ENCODE measurements around the gene PRDM16.
"Not testable (repeated sequence)": the region's sequence is repeated elsewhere in the genome, so short reads cannot be mapped to it uniquely, and the experiment has no call there.

The PRDM16 gene

DNA sequence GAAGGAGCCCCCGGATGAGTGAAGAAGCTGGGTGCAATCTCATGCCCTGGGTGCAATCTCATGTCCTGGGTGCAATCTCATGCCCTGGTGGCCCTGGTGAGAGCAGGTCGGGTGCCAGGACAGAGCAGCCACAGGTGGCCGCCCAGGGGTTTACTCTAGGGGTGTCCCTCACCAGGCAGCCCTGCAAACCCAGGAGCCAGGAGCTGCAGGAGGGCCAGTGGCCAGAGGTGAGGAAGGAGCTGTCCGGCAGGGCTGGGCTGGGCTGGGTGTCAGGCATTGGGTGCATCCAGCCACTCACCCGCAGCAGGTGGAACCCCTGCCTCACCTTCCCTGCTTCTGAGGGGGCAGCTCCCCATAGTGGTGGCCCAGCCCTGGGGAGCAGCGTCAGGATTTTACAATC is 79.2 kb downstream of the PRDM16 start:
- no peak for DNase-seq

DNA sequence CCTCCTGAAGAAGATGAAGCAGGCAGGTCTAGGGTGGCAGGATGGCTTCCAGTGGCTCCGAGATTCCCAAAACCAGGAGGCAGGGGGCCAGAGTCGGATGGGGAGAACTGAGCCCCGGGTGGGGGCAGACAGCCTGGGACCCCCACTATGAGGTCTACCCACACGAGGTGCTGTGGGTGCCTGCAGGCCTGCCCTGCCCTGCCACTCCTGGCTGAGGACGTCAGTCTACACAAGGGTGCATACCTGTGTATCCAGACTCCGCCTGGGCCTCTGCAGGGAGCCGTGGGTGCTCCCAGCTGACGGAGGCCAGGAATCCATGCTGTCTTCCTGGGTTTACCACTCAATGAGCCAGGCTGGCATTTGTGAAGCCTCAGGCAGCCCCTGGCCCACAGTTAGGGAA is 80.3 kb downstream of the PRDM16 start:
- DNase-seq, result no peak

DNA sequence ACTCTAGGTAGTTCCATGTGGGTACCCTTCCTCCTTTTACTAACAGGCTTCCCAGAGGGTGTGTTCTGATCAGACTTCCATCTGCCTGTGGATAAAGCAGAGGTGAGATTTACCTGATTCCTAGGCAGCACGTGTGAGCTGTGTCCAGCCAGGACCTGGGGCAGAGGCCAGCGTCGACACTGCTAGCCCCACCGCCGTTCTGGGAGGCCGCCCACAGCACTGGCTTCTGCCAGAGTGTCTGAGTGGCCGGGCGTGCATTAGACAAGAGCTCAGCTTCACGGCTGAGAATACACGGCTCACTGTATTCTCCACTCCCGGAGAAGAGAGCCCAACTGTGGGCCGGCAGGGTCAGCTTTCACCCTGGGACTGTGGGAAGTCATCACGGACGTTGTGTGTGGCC is 82.5 kb downstream of the PRDM16 start:
- DNase-seq, result no peak

DNA sequence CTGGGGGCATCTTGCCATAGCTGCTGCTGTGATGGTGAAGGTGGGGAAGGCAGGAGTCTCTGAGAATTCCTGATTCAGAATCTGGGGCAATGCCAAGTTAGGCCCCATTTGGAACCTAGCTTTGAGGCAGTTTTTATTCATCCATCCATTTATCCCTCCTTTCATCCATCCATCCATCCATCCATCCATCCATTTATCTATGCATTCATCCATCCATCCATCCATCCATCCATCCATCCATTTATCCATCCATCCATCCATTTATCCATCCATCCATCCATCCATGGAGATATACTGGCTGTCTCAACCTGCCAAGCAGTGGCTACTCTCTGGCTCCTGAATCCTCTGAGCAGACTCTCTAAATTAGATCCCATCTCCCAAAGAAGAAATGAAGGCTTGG is 83.1 kb downstream of the PRDM16 start:
- DNase-seq, result no peak

DNA sequence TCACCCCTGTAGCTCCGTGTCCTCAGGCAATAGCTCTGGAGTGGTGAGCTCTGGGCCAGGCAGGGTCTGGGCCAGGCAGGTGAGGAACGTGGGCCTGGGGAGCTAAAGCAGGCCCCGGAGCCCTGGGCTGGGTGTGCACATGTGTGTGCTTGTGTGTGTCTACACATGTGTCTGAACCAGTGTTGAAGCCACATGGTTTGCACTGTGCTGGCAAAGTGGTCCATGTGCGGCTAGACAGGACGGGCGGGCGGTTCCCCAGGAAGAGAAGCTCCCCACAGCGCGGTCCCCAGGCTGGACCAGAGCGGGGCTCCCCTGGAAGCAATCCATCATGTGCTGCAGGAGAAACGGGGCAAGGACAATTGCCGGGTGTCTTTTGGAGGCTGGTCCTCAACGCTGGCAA is 84.2 kb downstream of the PRDM16 start:
- no peak for DNase-seq

DNA sequence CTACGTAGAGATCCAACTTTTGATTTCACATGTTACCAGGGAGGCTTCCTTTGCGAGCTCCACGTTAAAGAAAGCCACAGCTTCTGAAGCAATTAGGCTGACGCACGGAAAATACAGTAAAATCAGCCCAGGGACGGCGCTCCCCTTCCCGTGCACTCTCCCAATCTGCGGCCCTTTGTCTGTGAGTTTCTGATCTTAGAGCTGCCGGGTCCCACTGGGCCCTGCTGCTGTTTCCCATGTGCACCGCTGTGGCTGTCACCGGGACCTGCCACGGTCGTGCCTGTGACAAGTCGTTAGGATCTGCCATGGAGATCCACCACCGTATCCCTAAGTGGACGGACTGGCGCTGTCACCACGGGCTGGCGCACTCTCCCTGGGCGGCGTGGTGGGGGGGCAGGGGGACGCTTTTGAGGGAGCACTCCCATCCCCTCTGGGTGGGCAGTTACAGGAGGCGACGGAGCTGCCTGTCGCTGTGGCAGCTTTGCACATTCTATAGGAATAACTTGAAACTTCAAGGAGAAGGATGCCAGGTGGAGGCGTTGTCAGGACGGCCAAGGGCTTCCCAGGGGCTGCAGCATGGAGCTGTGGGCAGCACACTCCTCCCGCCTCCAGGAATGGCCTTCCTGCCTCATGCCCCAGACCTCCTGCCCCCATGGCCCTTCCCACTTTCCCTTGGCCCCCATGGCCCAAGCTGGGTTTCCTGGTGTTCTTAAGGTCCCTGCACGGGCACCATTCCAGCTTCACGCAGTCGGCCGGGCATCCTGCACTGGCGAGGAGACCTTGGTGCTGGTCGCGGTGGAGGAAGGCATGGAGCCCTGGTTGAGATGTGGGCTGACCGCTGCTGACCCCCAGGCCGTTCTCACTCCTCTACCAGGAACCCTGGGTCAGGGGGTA is 85.1 kb downstream of the PRDM16 start:
- no peak for DNase-seq

DNA sequence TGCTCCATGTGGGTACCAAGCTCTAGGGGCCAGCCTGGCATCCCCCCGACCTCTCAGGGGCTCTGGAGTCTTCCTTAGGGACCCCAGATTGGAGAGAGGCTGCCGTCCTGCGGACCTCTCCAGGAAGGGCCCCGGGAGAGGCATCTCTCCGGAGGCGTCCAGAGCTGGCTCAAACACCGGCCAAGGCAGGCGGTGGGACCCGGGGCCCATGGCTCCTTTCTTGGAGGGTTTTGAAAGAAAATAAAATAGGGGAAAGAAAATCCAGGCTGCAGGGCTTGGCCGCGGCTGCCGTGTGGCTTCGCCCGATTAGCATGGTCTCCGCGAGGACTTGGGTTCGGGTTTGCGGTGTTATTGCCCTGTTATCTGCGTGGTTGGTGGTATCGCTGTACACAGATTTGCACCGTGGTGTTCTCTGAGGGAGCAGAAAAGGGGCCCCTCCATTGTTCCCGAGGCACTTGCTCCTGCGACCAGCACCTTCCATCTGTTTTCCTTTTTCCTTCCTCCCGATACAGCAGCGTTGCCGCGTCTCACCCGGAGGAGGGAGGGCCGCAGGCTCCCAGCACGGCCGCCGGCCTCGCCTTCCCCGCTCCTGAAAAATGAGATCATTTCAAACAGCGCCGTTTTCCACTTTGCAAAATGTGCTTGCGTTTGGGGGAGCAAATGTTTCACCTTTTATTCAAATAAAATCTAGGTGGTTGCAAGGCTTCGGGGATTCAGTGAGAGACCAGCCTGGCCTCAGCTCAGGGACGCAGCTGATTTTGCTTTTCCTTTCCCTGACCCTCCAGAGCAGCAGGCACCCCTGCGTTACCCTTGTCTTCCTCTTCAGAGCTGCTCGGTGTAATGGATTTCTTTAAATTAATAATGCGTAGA is 86.3 kb downstream of the PRDM16 start:
- no peak for DNase-seq

DNA sequence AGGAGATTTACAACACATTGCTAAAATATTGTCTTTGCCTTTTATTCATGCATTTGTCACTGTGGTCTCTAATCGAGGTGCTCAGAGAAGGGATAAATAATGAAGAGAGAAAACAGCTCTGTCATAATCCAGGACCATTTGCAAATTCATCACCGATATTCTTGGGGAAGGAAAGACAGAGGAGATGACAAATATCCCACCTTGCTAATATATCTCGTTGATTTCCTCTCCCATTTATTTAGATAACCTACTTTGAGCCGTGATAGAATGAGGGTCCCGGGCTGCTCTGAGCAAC is 86.9 kb downstream of the PRDM16 start:
- no peak for DNase-seq

DNA sequence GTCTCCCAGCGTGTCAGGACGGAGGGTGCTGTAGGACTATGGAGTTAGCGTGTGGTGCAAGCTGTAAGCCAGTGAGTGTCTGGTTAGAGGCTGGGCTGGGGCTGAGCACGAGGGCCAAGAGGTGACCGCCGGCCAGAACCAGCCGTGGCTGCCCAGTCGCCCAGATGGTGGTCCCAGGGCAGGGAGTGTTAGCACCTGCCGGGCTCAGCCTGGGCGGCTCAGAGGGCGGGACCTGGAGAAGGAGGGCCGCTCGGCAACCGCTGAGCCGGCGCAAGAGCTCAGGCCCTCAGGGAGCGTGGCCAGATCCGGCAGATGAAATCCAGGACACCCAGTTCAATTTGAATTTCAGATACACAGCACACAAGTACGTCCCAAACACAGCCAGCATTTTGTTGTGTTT is 87.9 kb downstream of the PRDM16 start:
- DNase-seq, result no peak

DNA sequence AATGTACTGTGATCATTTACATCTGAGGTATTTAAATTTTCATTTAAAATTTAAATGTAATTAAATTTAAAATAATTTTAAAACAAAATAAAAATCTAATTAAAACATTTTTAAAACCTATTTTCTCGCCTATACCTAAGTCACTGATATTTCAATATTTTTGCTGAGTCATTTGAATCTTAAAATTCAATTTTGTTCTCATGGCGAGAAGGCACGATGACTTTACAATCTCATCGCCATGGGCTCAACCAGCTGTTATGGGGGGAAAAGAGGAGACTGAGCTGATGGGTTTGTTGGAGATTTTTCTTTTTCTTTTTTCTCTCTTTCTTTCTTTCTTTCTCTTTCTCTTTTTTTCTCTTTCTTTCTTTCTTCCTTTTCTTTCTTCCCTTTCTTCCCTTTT is 89.3 kb downstream of the PRDM16 start:
- no peak for DNase-seq

DNA sequence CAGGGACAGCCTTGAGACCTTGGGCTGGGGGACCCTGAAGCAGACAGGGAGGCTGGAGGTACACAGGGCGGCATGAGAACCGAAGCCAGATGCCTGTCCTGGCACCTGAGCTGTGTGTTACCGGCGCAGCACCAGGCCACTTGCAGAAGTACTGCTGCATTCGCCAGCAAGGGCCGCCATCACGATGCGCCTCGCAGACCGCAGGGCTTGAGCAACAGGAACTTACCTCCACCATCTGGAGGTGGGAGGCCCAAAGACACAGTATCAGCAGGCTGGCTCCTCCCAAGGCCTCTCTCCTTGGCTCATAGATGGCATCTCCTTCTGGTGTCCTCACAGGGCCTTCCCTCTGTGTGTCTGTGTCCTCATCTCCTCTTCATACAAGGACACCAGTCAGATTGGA is 90.1 kb downstream of the PRDM16 start:
- DNase-seq, result no peak

DNA sequence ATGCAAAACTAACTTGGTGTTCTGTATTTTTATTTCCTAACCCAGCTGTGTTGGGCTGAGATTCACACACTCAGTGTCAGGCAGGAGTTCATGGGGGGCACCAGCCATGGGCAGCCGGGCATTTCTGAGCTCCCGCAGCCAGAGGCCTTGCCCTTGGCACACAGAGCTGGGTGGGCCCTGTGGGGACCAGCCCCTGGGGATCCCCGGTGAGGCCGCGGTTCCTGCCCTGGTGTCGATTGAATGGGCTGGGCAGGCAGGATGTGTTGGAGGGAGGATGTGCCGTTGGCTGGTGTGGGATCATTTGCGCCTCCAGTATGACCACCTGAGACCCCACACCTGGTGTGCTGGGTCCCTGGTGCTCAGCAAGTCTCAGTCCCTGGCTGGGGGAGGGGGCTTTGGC is 91.0 kb downstream of the PRDM16 start:
- DNase-seq, result no peak

DNA sequence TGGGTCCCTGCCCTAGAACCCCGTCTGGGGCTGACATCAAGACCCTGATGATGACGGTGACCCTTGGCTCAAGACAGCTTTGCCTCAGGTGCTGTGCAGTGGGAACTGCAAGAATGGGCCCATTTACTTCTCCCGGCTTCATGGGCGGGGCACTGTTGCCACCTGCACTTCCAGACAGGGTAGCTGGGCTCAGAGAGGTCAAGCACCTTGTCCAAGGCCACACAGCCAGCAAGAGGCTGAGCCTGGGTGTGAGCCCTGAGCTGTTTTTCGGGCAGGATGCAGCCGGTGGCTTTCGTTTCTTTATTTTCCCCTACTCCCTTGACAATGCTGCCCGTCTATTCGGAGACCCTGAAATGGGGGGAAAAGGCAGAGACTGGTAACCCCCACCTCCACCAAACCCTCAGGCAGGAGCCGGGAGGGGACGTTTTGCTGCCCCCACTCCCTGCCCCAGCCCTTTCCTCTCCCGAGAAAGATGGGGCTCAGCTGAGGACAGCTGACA is 91.7 kb downstream of the PRDM16 start:
- no peak for DNase-seq

DNA sequence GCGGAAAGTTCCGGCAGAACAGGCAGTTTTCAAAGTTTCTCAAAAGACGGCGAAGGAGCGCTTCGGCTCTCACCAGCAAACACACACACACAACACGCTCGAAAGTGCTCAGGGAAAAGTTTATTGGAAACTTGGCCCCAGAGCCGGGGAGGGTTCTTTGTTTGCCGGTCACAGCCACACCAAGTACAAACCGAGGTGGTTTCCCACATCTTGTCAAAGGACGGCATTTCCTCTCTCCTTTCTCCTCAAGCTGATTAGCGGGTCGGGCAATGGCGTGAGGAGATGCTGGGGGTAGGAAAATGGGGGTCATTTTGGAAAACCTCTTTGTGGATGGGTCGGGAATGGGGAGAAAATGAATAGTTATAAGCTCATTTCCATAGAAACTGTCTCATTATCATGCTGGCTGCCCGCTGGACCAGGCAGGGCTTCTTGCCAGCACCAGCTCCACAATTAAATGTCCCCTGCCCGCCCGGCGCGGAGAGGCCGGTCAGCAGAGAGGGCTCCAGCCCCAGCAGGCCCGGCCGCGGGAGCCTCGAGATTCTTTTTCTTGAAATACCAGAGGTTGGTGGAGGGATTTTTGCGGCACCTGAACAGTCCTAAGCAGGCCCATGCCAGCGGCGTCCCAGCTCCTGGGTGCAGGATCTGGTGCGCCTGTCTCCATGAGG is 92.3 kb downstream of the PRDM16 start:
- DNase-seq, result no peak

DNA sequence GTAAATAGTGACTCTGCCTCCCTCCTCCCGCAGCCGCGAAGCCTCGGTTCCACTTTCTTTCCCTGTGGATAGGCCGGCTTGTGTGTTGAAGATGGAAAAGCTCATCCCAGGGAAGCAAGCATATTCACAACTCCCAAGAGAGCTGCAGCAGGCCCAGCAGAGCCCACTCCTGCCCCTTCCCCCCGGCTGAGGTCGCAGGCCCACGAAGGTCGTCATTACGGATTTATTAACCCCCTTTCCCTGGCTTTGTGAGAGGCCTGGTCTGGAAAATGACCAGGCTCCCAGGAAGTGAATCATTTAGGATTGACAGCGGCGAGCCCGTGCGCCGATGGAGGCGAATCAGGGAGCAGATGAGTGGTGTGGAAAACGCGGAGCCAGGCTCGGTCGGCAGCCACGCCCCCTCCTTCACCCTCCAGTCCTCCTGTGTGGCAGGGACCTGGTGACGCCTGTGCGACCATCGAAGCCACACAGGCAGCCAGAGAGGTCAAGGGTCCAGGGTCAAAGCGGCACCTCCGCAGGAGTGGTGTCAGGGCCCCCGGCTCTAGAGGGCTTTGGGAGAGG is 93.4 kb downstream of the PRDM16 start:
- DNase-seq, result no peak

DNA sequence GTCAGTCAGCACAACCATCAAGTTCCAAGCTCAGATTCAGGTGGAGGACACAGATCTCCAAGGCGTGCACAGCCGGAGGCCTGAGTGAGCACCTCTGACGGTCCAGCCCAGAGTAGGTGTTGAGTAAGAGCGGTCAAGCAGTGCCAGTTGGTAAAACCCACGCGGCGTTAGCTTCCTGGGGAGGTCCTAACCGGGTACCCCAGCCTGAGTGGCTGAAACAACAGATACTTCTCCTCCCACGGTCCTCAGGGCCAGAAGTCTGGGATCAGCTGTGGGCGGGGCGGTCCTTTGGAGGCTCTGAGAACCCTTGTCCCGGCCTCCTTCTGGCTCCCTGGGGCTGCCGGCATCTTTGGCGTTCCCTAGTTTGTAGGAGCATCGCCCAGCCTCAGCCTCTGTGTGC is 94.4 kb downstream of the PRDM16 start:
- no peak for DNase-seq

DNA sequence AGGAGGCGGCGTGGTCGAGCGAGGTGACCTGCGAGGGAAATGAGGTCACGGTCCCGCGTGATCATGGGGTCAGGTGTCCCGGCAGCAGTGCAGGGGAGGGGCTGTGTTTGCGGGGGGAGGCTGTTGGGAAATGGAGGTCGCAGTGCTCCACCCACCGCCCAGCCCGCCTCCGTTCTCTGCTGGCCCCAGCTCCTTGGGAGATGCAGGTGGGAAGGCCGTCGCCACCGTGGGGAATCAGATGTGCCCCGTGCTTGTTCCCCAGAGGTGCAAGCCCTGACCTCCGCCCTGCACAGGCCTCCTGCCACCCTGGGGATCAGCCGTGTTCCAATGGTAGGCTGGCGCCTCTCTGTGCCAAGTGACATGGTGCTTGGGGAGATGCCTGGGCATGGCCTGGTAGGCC is 95.7 kb downstream of the PRDM16 start:
- DNase-seq, result no peak

DNA sequence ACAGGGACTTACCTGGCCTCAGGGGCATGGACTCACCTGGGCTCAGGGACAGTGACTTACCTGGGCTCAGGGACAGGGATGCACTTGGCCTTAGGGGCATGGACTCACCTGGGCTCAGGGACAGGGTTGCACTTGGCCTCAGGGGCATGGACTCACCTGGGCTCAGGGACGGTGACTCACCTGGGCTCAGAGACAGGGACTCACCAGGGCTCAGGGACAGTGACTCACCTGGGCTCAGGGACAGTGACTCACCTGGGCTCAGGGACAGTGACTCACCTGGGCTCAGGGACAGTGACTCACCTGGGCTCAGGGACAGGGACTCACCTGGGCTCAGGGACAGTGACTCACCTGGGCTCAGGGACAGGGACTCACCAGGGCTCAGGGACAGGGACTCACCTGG is 96.2 kb downstream of the PRDM16 start:
- DNase-seq, result not testable (repeated sequence)

DNA sequence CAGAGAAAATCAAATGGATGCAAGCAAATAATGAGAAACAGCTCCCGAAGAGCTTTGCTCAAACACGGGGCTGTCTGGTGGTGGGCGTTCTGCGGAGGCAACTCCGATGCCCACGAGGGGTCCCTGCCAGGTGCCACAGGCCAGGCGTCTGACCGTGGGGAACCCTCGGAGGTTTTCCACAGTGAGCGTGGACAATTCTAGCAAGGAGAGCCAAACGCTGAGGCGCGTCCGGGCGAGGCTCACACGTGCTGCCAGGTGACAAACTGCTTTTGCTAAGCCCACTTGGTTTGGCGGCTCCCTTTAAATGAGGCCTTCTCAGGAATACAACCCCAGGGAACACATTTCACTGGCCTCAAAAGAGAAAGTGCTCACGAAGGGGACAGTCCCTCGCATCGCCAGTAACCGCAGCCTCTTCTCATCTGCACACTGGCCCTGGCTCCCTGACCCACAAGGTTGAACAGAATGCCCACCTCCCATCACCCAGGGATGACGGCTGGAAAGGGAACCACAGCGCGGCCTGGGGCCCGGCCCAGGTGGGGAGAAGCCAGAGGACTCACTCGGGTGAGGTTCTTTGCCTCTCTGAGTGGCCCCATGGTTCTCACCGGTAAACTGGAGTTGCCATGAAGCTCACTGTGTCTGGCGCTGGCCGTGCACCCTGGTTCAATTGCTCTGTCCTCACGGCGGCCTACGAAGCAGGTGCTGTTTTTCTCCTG is 97.4 kb downstream of the PRDM16 start:
- no peak for DNase-seq

DNA sequence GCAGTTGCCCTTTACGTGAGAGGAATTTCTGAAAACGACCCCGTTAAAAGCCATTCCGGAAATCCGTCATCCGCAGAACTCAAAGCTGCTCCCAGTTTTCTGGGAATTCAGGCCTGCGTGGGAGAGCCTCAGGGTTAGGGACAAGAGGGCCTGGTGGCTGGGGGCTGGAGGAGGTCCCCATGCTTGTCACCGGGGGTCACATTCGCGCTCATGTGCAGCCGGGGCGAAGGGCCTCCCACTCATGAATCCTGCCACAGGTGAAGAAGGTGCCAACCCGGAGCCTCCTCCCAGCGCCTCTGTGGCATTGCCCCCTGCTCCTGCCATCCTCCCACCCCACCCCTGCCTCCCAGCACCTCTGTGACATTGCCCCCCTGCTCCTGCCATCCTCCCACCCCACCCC is 98.3 kb downstream of the PRDM16 start:
- DNase-seq, result no peak

DNA sequence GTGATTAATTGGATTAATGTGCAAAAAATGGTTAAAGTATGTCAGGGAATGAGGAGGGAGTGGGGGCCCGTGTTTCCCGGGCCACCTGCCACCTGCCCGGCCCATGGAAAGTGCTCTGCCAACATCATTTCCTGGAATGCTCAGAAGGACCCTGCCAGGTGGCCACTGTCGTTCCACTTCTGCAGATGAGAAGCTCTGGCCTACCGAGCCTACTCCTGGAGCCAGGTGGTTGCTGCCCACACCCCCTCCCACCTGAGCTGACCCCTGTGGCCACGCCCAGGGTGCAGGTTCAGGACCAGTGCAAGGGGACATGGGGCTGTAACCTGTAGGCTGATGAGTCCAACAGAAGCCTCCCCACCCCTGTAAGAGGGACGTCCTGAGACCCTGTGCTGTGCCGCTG is 99.7 kb downstream of the PRDM16 start:
- DNase-seq, result no peak

DNA sequence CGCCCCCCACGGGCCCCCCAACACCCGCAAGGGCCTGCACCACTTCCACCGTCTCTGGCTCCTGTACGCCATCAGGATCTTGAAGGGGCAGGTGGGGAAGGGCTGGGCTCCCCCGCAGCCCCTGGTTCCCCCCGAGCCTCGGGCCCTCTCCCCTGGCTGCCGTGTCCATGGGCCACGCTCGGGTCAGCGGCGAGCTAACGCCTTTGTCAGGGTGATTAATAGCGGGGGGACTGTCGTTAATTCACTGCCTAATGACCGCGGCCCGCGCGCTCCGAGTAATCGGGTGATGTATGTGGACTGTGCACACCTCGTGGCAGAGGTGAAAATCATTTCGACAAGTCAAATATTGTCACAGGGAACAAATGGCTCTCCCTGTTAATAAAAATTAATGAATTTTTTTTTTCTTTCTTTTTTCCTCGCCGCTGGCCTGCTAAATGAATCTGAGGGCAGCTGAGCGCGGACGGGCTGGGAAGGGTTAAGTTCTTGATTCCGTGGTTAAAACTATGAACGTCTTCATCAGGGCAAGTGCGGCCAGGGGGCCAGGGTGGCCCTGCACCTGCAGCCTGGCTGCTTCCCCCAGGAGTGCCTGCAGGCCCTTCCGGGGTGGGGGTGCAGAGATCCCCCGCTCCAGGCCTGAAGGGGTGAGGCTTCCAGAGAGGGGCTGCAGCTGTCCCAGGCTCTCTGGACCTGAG is 100.8 kb downstream of the PRDM16 start:
- DNase-seq, result no peak

All from fibroblast of skin of right quadriceps (primary cell).